Measurements from ENCODE around the gene DCDC2C. TPM values are rescaled to one million over a fixed set of nuclear protein-coding genes. Genes with fewer than 3 reads are reported as not detected.

The DCDC2C gene
- total RNA-seq, 1 experiment from 2014 or later: not detected

- TF ChIP-seq RELA (CRISPR knock-in tag; IDR thresholded peaks at IDR 0.05; ENCODE audit: borderline replicate concordance) (no peak), MYBL2 (CRISPR knock-in tag; IDR thresholded peaks at IDR 0.05) (no peak), TEAD4 (CRISPR knock-in tag; IDR thresholded peaks at IDR 0.05) (no peak), MXD4 (CRISPR knock-in tag; IDR thresholded peaks at IDR 0.05; ENCODE audit: borderline replicate concordance) (no peak), FOXP4 (CRISPR knock-in tag; IDR thresholded peaks at IDR 0.05) (no peak)
- Mint-ChIP-seq H3K27ac (no peak overlapping the region), H3K4me1 (no peaks in the 10 kb centered on the region), H3K9me3 (peaks cover 84% of the 10 kb centered on the region), H3K27me3 (ENCODE audit: low read depth) (peaks cover 7% of the 10 kb centered on the region), H3K36me3 (peaks cover 76% of the 10 kb centered on the region), H3K4me3 (no peak overlapping the region)
- DNase-seq (ENCODE audit: low spot score) (no peak), ATAC-seq (no peak)
- POLR2A ChIA-PET: no interaction called here
- CTCF ChIA-PET: no interaction called here
These were observed 67.5 kb downstream of the DCDC2C start for GRCh38 chr2:3770724-3771415.

- Mint-ChIP-seq H3K36me3 (peaks cover 76% of the 10 kb centered on the region), H3K27ac (no peak overlapping the region), H3K4me1 (no peaks in the 10 kb centered on the region), H3K4me3 (no peak overlapping the region), H3K9me3 (peaks cover 84% of the 10 kb centered on the region), H3K27me3 (ENCODE audit: low read depth) (peaks cover 9% of the 10 kb centered on the region)
- no peak for DNase-seq (ENCODE audit: low spot score)
- TF ChIP-seq NR1H2 (CRISPR knock-in tag; IDR thresholded peaks at IDR 0.05): no peak
- TF ChIP-seq ZNF416 (CRISPR knock-in tag; IDR thresholded peaks at IDR 0.05): no peak
- no peak for TF ChIP-seq ESRRA (CRISPR knock-in tag; IDR thresholded peaks at IDR 0.05; ENCODE audit: borderline replicate concordance)
- TF ChIP-seq STAT6 (CRISPR knock-in tag; conservative IDR thresholded peaks at IDR 0.05; ENCODE audit: low read depth): no peak
- no peak for TF ChIP-seq FOXK1 (CRISPR knock-in tag; IDR thresholded peaks at IDR 0.05)
- no peak for TF ChIP-seq MXD4 (CRISPR knock-in tag; IDR thresholded peaks at IDR 0.05; ENCODE audit: borderline replicate concordance)
- TF ChIP-seq, protein P1, sequence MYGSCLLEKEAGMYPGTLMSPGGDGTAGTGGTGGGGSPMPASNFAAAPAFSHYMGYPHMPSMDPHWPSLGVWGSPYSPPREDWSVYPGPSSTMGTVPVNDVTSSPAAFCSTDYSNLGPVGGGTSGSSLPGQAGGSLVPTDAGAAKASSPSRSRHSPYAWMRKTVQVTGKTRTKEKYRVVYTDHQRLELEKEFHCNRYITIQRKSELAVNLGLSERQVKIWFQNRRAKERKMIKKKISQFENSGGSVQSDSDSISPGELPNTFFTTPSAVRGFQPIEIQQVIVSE (CRISPR knock-in tag; IDR thresholded peaks at IDR 0.05; ENCODE audit: borderline replicate concordance): no peak
- no peak for TF ChIP-seq GRHL2 (CRISPR knock-in tag; IDR thresholded peaks at IDR 0.05; ENCODE audit: insufficient replicate concordance, severe bottlenecking)
- TF ChIP-seq ELF4 (CRISPR knock-in tag; IDR thresholded peaks at IDR 0.05; ENCODE audit: low read depth): no peak
- no peak for TF ChIP-seq ETV6 (CRISPR knock-in tag; IDR thresholded peaks at IDR 0.05)
- TF ChIP-seq, protein P2, sequence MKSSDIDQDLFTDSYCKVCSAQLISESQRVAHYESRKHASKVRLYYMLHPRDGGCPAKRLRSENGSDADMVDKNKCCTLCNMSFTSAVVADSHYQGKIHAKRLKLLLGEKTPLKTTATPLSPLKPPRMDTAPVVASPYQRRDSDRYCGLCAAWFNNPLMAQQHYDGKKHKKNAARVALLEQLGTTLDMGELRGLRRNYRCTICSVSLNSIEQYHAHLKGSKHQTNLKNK (CRISPR knock-in tag; IDR thresholded peaks at IDR 0.05): no peak
- TF ChIP-seq, protein P3, sequence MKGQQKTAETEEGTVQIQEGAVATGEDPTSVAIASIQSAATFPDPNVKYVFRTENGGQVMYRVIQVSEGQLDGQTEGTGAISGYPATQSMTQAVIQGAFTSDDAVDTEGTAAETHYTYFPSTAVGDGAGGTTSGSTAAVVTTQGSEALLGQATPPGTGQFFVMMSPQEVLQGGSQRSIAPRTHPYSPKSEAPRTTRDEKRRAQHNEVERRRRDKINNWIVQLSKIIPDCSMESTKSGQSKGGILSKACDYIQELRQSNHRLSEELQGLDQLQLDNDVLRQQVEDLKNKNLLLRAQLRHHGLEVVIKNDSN (CRISPR knock-in tag; IDR thresholded peaks at IDR 0.05): no peak
- no peak for TF ChIP-seq NR2C2 (CRISPR knock-in tag; IDR thresholded peaks at IDR 0.05)
- TF ChIP-seq JAZF1 (CRISPR knock-in tag; IDR thresholded peaks at IDR 0.05): no peak
- TF ChIP-seq, protein P4, sequence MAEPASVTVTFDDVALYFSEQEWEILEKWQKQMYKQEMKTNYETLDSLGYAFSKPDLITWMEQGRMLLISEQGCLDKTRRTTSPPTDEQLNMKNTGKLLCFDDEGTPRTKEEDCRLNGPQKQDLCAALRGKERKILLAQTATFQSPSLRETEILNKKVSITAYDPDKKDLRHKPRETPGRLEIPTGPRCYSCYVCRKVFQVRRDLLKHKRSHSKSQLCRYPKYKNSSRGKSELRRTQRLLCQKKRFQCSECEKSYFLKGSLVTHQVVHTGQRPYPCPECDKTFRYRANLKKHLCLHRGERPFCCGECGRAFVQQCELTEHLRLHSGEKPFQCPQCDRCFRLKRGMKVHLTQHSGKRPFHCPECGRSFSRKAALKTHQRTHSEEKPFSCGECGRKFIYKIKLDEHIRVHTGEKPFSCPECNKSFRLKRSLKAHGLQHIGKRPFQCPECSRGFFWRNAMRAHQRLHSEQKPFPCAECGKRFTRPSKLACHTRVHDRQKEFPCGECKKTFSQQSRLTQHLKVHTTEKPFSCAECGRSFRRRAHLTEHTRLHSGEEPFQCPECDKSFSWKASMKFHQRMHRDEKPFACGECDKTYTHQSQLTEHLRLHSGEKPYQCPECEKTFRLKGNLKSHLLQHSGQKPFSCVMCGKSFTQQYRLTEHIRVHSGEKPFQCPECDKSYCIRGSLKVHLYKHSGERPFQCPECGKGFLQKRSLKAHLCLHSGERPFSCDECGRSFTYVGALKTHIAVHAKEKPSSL (CRISPR knock-in tag; conservative IDR thresholded peaks at IDR 0.05): no peak
- ChIA-PET POLR2A (no interaction called here), CTCF (no interaction called here)
- ATAC-seq: no peak
These were observed 68.2 kb downstream of the DCDC2C start for GRCh38 chr2:3771576-3771975.

All from WTC11 (cell line).